HG03521 (cell line): ENCODE data around the gene SPART.
"Not testable (repeated sequence)": the region's sequence is repeated elsewhere in the genome, so short reads cannot be mapped to it uniquely, and the experiment has no call there.

ENCODE experiments used
- ATAC-seq: cut with Tn5 transposase; IDR thresholded peaks from one replicate; pipeline ENCODE4 v1.9.1; 2021; ENCODE audit warnings: mild to moderate bottlenecking, moderate library complexity; ENCODE audit not compliant: unreplicated experiment

Gene SPART

GRCh38 chr13:36323951-36324566, 22.1 kb downstream of the SPART start:
- no peak for ATAC-seq

- ATAC-seq, result no peak
Measured at GRCh38 chr13:36323408-36323807, 22.8 kb downstream of the SPART start.

- ATAC-seq, result not testable (repeated sequence)
Measured at GRCh38 chr13:36319793-36320192, 26.4 kb downstream of the SPART start.

DNA sequence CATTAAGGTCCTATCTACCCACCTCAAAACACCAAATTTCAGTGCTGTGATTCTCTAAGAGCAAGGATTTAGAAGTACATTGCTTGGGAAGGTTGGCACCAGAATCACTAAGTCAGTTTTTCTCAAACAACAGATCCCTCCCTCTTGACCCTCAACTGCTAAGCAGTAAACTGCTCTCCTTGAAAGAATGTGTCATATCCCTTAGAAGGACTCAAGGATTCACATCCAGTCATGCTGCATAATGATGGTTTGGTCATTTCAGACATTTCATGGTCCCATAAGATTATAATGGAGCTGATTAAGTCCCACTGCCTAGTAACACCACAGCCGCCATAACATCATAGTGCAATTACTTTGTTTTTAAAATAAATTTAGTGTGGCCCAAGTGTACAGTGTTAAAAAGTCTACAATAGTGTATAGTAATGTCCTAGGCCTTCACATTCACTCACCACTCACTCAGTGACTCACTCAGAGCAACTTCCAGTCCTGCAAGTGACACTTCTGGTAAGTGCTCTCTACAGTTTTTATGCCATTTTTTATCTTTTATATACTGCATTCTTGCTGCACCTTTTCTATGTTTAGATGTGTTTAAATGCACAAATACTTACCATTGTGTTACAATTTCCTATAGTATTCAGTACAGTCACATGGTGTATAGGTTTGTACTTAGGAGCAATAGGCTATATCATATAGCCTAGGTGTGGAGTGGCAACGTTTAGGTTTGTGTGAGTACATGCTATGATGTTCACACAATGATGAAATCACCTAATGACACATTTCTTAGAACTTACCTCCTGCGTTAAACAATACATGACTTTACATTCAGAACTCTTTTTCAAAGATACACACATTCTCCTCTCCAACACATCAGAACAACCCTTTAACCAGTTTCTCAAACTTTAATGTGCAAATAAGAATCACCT, 32.9 kb downstream of the SPART start:
- ATAC-seq, result no peak

DNA sequence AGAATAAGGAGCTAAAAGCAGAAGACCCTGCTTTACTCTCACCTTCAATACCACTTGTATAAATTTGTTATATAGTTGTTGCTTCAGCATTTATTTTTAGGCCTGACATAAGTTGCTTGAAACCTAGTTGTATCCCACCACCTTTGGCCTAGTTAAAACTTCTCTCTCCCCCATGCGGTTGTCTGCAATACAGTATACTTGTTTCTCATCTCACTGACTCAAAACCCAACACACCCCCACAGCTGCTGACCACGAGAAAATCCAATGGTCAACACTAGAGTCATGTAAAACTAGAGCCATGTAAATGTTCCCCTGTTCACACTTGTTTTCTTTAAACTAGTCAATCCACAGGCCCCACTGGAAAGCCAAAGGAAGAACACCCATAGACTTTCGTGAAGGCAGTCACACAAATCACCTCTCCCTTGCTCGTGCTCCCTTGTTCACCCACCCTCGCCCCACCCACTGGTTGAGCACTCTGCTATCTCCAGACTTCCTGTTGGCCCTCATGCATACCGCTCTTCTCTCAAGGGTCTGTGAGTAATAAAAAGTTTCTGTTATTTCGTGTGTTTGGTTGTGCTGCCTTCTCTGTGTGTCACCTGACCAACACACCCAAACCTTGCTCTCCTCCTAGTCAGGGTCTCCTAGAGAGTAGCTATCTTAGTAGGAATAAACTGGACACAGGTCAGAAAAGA, 35.6 kb downstream of the SPART start:
- peak; percentile 65 for ATAC-seq

GRCh38 chr13:36302289-36302688, 43.9 kb downstream of the SPART start:
- no peak for ATAC-seq

- ATAC-seq, result not testable (repeated sequence)
Measured at GRCh38 chr13:36299469-36299868, 46.7 kb downstream of the SPART start.

GRCh38 chr13:36298535-36299068, 47.6 kb downstream of the SPART start:
- ATAC-seq, result no peak

DNA sequence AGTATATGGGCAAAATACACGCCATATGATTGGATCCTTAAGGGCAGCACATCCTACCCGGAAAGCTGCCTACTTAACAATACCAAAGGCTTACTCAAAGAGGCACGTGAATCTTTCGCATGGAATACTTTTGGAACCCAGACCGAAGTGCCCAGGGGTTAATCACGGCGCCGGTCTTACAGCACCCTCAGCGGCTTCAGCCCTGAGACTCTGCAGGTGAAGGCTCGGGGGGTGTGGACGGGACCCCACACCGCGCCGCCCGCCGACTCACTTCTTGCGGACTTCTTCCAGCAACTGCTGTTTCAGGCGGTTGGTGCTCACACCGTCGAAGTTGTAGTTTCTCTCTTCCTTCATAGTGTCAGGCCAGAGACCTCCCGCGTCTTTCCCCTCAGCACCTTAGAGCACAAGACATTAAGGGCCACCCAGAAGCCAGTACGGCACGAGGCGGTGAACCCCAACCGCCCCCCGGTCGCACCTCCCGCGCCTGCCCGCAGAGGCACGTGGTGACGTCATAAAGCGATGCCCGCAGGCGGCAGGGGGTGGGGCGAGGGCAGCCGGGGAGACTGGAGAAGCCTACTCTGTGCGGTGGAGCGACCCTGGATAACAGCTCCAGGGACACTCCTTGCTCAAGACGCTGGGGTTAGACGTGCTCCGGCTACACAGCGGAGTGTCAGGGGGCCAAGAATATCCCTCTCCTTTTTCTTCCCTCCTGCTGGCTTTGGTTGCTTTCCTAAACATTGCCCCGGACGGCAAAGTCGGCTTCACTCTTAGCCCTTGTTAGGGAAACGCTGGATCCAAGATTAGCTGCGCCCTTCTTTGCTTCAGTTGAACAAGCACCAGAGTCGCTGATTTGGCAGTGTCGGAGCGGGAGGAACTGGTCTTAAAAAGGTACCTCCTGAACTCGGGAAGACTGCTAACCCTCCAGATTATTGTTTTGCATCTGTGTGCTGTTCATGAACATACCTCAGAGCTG, 48.5 kb downstream of the SPART start, which contains the start of gene CCDC169:
Gene CCDC169 (minus strand): TSS at position 449 of the 973 bp plus-strand sequence. CDS start 95 bp downstream, at position 354.
- ATAC-seq, result peak; percentile 45

DNA sequence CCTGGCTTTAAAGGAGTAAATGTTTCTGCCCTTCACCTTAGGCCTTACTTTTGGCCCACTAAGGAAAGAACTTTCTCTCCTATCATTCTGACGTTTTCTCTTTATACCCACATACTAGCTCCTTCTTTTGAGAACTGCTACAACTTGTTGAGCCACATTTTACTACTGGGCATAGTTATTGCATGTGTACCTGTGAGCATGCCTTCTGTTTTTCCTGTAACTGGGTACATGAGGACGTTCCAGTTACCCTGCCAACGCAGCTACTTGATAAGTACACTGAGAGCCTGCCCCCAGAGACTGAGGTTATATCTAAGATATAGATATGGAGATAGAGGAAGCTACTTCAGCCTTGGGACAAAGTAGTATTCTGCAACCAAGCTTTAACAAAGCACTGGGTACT, 52.1 kb downstream of the SPART start:
- no peak for ATAC-seq

GRCh38 chr13:36293497-36293896, 52.7 kb downstream of the SPART start:
- no peak for ATAC-seq

DNA sequence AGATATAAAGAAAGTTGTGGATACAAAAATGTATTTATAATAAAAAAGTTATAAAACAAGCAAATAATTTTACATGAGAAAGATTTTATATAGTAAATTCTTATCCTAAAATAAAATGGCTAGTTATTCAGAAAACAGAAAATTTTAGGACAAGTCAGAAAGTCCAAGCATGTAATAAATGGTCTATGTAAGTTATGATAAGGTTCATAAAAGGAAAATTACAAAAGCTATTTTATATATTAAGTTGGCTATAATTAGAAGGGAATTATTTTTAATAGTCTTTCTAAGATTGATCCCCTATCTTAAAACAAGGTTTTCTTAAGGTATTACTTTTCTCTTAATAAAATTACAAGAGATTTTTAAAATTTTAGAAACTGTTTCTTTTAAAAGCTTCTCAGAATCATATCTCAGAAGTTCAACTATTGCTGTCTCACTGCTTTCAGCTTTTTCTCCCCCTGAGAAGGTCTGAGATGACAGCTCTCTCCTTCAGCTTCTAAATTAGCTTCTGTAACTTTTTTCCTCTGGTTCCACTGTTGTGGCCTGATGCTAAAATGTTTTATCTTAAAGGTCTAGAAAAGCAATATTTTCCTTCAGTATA, 57.3 kb downstream of the SPART start:
- ATAC-seq, result no peak

DNA sequence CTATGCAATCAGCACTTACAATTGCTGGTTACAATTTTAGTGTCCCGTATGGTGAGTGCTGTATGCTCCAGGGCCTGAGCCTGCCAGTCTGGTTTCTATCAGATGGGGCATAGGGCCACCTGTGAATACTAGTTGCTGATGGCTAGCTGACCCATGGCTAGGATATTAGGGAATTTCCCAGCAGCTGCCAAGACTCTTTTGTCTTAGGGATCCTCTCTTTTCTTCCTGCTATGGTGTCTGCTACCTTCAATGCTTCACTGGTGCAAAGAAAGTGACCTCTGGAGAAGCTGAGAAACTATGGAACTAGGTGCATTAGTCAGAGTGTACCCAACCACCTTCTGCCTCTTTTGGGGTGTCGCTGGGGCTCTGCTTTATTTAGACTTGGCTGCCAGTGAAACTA, 60.2 kb downstream of the SPART start:
- no peak for ATAC-seq

GRCh38 chr13:36282821-36283432, 63.3 kb downstream of the SPART start:
- ATAC-seq, result no peak

DNA sequence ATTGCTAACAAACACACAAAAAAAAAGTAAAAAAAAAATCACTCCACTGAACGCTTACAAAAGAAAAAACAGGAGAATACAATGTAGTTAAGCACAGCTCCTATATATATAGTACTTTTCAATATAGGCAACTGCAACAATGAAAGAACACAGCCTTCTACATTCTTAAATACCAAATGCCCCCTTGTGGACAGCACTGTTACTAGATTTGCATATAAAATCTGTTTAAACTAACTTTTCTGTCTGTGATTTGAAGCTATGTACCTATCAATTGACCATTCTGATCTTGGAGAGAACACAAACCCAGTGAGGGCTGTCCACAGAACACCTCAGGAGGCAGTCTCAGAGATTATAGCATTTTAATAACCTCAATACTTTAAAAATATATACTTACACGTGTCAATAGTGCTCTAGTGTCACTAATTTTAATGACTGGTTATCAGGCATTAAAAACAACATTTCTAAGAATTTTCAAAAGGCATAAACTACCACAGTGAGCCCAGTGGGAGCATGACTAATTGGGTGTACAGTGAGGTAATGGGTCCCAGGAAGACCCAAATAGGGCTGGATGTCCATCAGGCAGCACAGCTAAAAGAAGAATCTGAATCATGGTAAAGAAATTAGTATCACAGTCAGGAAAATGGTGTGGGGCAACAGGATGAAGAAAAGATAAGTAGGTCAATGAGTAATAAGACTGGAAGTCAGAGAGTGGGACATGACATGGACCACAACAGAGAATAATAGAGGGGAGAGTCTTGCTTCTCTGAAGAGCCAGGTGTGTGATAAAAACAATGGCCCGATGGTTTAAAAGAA, 70.8 kb downstream of the SPART start:
- ATAC-seq, result no peak

GRCh38 chr13:36273431-36273830, 72.8 kb downstream of the SPART start:
- ATAC-seq, result no peak

GRCh38 chr13:36261976-36262375, 84.2 kb downstream of the SPART start:
- no peak for ATAC-seq

DNA sequence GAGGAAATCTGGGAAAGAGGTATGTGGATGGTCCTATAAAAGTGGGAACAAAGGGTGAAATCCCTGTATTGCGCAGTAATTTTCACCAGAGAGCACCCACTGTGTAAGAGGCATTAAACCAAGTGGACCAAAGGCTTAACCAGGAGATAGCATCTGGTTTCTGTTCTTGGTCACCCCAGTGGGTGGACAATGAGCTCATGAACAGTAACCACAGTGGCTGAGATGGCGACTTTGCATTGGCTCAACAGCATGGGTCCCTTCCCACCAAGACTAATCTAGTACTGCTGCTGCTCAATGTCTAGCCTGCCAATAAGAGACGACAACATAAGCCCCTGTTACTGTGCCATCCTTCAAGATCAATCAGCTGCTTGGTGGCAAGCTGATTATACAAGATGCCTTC, 85.2 kb downstream of the SPART start:
- ATAC-seq, result no peak
